ENCODE data around the gene PPP1R9B.

DNA sequence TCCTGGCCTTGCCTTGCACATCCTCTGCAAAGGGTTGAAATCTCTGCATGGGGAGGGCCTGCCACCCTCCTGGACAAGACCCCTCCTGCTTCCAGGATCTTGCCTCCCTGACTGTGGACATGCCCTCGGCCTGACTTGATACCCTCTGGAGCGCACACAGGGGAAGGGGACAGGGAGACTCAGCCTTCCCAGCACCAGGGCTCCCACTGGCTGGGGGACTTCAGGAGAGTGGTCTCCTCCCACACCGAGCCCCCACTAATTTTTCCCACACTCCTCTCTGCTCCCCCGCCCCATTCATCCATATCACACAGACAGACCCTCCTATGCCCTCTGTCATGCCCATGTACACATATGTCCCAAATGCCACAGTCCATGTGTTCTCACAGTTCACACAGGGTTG is 29.6 kb upstream of the PPP1R9B start:
- TF ChIP-seq, protein P1, sequence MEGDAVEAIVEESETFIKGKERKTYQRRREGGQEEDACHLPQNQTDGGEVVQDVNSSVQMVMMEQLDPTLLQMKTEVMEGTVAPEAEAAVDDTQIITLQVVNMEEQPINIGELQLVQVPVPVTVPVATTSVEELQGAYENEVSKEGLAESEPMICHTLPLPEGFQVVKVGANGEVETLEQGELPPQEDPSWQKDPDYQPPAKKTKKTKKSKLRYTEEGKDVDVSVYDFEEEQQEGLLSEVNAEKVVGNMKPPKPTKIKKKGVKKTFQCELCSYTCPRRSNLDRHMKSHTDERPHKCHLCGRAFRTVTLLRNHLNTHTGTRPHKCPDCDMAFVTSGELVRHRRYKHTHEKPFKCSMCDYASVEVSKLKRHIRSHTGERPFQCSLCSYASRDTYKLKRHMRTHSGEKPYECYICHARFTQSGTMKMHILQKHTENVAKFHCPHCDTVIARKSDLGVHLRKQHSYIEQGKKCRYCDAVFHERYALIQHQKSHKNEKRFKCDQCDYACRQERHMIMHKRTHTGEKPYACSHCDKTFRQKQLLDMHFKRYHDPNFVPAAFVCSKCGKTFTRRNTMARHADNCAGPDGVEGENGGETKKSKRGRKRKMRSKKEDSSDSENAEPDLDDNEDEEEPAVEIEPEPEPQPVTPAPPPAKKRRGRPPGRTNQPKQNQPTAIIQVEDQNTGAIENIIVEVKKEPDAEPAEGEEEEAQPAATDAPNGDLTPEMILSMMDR (IDR thresholded peaks at IDR 0.05; ENCODE audit: low read depth, low read length, missing input control): no peak
- TF ChIP-seq, protein P2, sequence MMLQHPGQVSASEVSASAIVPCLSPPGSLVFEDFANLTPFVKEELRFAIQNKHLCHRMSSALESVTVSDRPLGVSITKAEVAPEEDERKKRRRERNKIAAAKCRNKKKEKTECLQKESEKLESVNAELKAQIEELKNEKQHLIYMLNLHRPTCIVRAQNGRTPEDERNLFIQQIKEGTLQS (IDR thresholded peaks at IDR 0.05): no peak
- TF ChIP-seq FOXA1 (IDR thresholded peaks at IDR 0.05) (no peak), SP1 (IDR thresholded peaks at IDR 0.05) (no peak), RAD21 (IDR thresholded peaks at IDR 0.05) (no peak), EGR1 (IDR thresholded peaks at IDR 0.05; ENCODE audit: low read depth in 2 of 2) (no peak), YY1 (IDR thresholded peaks at IDR 0.05) (no peak), JUND (IDR thresholded peaks at IDR 0.05) (no peak), TAF1 (conservative IDR thresholded peaks at IDR 0.05) (no peak), HNF4G (IDR thresholded peaks at IDR 0.05) (no peak), GABPA (IDR thresholded peaks at IDR 0.05 in 1 of 2, conservative IDR thresholded peaks at IDR 0.05 in 1 of 2) (no peak)
- TF ChIP-seq, protein P3, sequence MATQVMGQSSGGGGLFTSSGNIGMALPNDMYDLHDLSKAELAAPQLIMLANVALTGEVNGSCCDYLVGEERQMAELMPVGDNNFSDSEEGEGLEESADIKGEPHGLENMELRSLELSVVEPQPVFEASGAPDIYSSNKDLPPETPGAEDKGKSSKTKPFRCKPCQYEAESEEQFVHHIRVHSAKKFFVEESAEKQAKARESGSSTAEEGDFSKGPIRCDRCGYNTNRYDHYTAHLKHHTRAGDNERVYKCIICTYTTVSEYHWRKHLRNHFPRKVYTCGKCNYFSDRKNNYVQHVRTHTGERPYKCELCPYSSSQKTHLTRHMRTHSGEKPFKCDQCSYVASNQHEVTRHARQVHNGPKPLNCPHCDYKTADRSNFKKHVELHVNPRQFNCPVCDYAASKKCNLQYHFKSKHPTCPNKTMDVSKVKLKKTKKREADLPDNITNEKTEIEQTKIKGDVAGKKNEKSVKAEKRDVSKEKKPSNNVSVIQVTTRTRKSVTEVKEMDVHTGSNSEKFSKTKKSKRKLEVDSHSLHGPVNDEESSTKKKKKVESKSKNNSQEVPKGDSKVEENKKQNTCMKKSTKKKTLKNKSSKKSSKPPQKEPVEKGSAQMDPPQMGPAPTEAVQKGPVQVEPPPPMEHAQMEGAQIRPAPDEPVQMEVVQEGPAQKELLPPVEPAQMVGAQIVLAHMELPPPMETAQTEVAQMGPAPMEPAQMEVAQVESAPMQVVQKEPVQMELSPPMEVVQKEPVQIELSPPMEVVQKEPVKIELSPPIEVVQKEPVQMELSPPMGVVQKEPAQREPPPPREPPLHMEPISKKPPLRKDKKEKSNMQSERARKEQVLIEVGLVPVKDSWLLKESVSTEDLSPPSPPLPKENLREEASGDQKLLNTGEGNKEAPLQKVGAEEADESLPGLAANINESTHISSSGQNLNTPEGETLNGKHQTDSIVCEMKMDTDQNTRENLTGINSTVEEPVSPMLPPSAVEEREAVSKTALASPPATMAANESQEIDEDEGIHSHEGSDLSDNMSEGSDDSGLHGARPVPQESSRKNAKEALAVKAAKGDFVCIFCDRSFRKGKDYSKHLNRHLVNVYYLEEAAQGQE (IDR thresholded peaks at IDR 0.05): no peak
- TF ChIP-seq, protein P4, sequence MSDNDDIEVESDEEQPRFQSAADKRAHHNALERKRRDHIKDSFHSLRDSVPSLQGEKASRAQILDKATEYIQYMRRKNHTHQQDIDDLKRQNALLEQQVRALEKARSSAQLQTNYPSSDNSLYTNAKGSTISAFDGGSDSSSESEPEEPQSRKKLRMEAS (IDR thresholded peaks at IDR 0.05): no peak

Measured in liver (tissue), 3 donors.